ENCODE measurements around the gene XRCC6. TPM values are rescaled to one million over a fixed set of nuclear protein-coding genes. Genes with fewer than 3 reads are reported as not detected.

Gene XRCC6
- total and polyA plus RNA-seq, 2 of the 13 experiments (the other 11 are each of a cell fraction or from before 2014, with no cell fraction given): 124 to 625 TPM

DNA sequence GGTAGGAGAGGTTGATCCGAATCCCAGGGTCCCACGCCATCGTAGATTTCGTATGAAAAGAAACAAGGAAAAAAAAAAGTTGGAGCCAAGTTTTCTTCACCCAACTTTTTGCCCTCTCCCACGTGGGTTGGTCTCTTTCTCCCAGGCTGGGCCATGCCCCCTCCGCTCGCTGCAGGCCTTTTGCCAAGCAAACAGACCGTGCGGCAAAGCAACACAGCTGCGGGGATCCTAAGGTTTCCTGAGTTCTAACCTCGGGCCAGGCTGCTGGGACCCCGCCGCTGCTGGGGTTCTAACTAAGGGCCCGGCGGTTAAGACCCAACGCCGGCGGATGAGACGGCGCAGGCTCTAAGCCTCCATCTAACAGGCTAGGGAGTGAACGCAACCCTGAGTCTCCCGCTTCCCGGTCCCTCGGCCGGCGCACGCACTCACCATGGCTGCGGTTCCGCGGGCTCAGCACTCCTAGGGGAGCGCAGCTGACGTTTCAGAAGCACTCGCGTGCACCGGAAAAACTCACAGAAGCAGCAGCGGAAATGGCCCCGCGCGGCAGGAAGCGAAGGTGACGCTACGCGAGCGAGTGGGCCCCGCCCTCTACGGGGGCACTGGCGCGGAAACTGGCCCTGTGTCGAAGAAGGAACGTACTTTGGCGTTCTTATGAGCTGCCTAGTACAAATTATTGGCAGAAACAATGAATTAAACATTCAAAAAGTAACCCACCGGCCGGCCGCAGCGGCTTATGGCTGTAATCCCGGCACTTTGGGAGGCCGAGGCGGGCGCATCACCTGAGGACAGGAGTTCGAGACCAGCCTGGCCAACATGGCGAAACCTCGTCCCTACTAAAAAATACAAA, 67.5 kb downstream of the XRCC6 start, which contains the start of gene SNU13 (continued):
- TF ChIP-seq, protein P1, sequence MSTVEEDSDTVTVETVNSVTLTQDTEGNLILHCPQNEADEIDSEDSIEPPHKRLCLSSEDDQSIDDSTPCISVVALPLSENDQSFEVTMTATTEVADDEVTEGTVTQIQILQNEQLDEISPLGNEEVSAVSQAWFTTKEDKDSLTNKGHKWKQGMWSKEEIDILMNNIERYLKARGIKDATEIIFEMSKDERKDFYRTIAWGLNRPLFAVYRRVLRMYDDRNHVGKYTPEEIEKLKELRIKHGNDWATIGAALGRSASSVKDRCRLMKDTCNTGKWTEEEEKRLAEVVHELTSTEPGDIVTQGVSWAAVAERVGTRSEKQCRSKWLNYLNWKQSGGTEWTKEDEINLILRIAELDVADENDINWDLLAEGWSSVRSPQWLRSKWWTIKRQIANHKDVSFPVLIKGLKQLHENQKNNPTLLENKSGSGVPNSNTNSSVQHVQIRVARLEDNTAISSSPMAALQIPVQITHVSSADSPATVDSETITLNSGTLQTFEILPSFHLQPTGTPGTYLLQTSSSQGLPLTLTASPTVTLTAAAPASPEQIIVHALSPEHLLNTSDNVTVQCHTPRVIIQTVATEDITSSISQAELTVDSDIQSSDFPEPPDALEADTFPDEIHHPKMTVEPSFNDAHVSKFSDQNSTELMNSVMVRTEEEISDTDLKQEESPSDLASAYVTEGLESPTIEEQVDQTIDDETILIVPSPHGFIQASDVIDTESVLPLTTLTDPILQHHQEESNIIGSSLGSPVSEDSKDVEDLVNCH (CRISPR knock-in tag; IDR thresholded peaks at IDR 0.05): no peak
- TF ChIP-seq, protein P2, sequence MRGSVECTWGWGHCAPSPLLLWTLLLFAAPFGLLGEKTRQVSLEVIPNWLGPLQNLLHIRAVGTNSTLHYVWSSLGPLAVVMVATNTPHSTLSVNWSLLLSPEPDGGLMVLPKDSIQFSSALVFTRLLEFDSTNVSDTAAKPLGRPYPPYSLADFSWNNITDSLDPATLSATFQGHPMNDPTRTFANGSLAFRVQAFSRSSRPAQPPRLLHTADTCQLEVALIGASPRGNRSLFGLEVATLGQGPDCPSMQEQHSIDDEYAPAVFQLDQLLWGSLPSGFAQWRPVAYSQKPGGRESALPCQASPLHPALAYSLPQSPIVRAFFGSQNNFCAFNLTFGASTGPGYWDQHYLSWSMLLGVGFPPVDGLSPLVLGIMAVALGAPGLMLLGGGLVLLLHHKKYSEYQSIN (CRISPR knock-in tag; IDR thresholded peaks at IDR 0.05; ENCODE audit: borderline replicate concordance): no peak
- no peak for TF ChIP-seq ZBTB7B (CRISPR knock-in tag; IDR thresholded peaks at IDR 0.05)
- TF ChIP-seq KLF16 (CRISPR knock-in tag; IDR thresholded peaks at IDR 0.05): peak in 1 of 2 experiments; percentile 46; a peak in 1 of 4 replicates
- TF ChIP-seq BCL6 (CRISPR knock-in tag; IDR thresholded peaks at IDR 0.05): peak; percentile 64
- TF ChIP-seq, protein P3, sequence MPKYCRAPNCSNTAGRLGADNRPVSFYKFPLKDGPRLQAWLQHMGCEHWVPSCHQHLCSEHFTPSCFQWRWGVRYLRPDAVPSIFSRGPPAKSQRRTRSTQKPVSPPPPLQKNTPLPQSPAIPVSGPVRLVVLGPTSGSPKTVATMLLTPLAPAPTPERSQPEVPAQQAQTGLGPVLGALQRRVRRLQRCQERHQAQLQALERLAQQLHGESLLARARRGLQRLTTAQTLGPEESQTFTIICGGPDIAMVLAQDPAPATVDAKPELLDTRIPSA (CRISPR knock-in tag; IDR thresholded peaks at IDR 0.05; ENCODE audit: borderline replicate concordance): 0 out of 2 replicates have a peak, but pooled peaks have one; percentile 40
- TF ChIP-seq, protein P4, sequence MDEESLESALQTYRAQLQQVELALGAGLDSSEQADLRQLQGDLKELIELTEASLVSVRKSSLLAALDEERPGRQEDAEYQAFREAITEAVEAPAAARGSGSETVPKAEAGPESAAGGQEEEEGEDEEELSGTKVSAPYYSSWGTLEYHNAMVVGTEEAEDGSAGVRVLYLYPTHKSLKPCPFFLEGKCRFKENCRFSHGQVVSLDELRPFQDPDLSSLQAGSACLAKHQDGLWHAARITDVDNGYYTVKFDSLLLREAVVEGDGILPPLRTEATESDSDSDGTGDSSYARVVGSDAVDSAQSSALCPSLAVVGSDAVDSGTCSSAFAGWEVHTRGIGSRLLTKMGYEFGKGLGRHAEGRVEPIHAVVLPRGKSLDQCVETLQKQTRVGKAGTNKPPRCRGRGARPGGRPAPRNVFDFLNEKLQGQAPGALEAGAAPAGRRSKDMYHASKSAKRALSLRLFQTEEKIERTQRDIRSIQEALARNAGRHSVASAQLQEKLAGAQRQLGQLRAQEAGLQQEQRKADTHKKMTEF (CRISPR knock-in tag; IDR thresholded peaks at IDR 0.05): peak; percentile 70; the same call in 1 of the 2 replicates
- TF ChIP-seq RBM22 (optimal IDR thresholded peaks at IDR 0.05; ENCODE audit: low read length): no peak
- TF ChIP-seq, protein P5, sequence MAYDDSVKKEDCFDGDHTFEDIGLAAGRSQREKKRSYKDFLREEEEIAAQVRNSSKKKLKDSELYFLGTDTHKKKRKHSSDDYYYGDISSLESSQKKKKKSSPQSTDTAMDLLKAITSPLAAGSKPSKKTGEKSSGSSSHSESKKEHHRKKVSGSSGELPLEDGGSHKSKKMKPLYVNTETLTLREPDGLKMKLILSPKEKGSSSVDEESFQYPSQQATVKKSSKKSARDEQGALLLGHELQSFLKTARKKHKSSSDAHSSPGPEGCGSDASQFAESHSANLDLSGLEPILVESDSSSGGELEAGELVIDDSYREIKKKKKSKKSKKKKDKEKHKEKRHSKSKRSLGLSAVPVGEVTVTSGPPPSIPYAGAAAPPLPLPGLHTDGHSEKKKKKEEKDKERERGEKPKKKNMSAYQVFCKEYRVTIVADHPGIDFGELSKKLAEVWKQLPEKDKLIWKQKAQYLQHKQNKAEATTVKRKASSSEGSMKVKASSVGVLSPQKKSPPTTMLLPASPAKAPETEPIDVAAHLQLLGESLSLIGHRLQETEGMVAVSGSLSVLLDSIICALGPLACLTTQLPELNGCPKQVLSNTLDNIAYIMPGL (CRISPR knock-in tag; IDR thresholded peaks at IDR 0.05; ENCODE audit: borderline replicate concordance in 1 of 2, low read depth in 1 of 2): peak; percentile 77 to 84; a peak in 3 of 4 replicates
- TF ChIP-seq, protein P6, sequence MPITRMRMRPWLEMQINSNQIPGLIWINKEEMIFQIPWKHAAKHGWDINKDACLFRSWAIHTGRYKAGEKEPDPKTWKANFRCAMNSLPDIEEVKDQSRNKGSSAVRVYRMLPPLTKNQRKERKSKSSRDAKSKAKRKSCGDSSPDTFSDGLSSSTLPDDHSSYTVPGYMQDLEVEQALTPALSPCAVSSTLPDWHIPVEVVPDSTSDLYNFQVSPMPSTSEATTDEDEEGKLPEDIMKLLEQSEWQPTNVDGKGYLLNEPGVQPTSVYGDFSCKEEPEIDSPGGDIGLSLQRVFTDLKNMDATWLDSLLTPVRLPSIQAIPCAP (CRISPR knock-in tag; IDR thresholded peaks at IDR 0.05; ENCODE audit: low read depth): 0 out of 2 replicates have a peak, but pooled peaks have one; percentile 70
- TF ChIP-seq, protein P7, sequence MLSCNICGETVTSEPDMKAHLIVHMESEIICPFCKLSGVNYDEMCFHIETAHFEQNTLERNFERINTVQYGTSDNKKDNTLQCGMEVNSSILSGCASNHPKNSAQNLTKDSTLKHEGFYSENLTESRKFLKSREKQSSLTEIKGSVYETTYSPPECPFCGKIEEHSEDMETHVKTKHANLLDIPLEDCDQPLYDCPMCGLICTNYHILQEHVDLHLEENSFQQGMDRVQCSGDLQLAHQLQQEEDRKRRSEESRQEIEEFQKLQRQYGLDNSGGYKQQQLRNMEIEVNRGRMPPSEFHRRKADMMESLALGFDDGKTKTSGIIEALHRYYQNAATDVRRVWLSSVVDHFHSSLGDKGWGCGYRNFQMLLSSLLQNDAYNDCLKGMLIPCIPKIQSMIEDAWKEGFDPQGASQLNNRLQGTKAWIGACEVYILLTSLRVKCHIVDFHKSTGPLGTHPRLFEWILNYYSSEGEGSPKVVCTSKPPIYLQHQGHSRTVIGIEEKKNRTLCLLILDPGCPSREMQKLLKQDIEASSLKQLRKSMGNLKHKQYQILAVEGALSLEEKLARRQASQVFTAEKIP (CRISPR knock-in tag; IDR thresholded peaks at IDR 0.05; ENCODE audit: borderline replicate concordance): no peak
- TF ChIP-seq KLF15 (CRISPR knock-in tag; IDR thresholded peaks at IDR 0.05; ENCODE audit: borderline replicate concordance): no peak
- peak; percentile 78; the same call in 1 of the 2 replicates for TF ChIP-seq HES4 (CRISPR knock-in tag; IDR thresholded peaks at IDR 0.05; ENCODE audit: borderline replicate concordance)
- TF ChIP-seq ZNF224 (CRISPR knock-in tag; IDR thresholded peaks at IDR 0.05): no peak
